K562 (cell line): ENCODE data around the gene DGLUCY. TPM values are rescaled to one million over a fixed set of nuclear protein-coding genes. Genes with fewer than 3 reads are reported as not detected.
A peak's percentile ranks its signal among the peaks of the same experiment; 100 is the strongest.

Source experiments
- ATF3 ChIP-seq, 2 experiments: fragments of 450-650 bp in 1 of 2; sonication (generic) in 1 of 2; formaldehyde crosslinking in 1 of 2; IDR thresholded peaks in 1 of 2; conservative IDR thresholded peaks in 1 of 2; 2 replicates each; pipeline versions ENCODE4 v1.6.1 to v1.8.1; 2016 to 2023; ENCODE audit warnings: mild to moderate bottlenecking in 2 of 2, moderate library complexity in 2 of 2, inconsistent platforms in 1 of 2, missing genetic modification reagents in 1 of 2
- ATF7 ChIP-seq: fragments of 450-650 bp; IDR thresholded peaks from 2 replicates; pipeline ENCODE4 v1.7.1; 2014; ENCODE audit warnings: mild to moderate bottlenecking, moderate library complexity
- CLOCK ChIP-seq: fragments of 250-450 bp; sonication (Bioruptor Pico); IDR thresholded peaks from 2 replicates; pipeline ENCODE4 v1.4.0; 2020; ENCODE audit warnings: mild to moderate bottlenecking, moderate library complexity, borderline replicate concordance
- CTBP1 ChIP-seq: fragments of 450-650 bp; IDR thresholded peaks from 2 replicates; pipeline ENCODE4 v1.6.1; 2016; ENCODE audit warnings: borderline replicate concordance
- FOXA1 ChIP-seq: fragments of 450-650 bp; IDR thresholded peaks from 2 replicates; pipeline ENCODE4 v1.6.1; 2016; ENCODE audit warnings: mild to moderate bottlenecking, borderline replicate concordance
- GTF2A2 ChIP-seq: IDR thresholded peaks from 2 replicates; pipeline ENCODE4 v1.6.1; 2016; ENCODE audit warnings: mild to moderate bottlenecking, missing genetic modification characterization, missing compliant biosample characterization
- HEY1 ChIP-seq: fragments of 250-450 bp; sonication (Bioruptor Pico); IDR thresholded peaks from 2 replicates; pipeline ENCODE4 v1.5.0; 2020; ENCODE audit warnings: mild to moderate bottlenecking, moderate library complexity, borderline replicate concordance
- ILK ChIP-seq: fragments of 450-650 bp; IDR thresholded peaks from 2 replicates; pipeline ENCODE4 v1.6.1; 2016; ENCODE audit warnings: missing genetic modification characterization, low read depth, mild to moderate bottlenecking, missing compliant biosample characterization, moderate library complexity, borderline replicate concordance
- JUN ChIP-seq, 2 experiments: sonication (generic) in 1 of 2; formaldehyde crosslinking in 1 of 2; IDR thresholded peaks; 2 replicates each; pipeline versions ENCODE4 v1.6.1 to v1.8.0; 2012 to 2022; ENCODE audit warnings: borderline replicate concordance in 2 of 2, mild to moderate bottlenecking in 2 of 2, improper control_type of control experiment in 1 of 2, low read depth in 1 of 2, low read length in 1 of 2, missing genetic modification reagents in 1 of 2
- KAT8 ChIP-seq: fragments of 450-650 bp; IDR thresholded peaks from 2 replicates; pipeline ENCODE4 v1.6.1; 2016; ENCODE audit warnings: low read depth, mild to moderate bottlenecking
- L3MBTL2 ChIP-seq: fragments of 450-650 bp; IDR thresholded peaks from 2 replicates; pipeline ENCODE4 v1.6.1; 2016; ENCODE audit warnings: mild to moderate bottlenecking, moderate library complexity
- NR2F6 ChIP-seq: fragments of 450-650 bp; formaldehyde crosslinking; IDR thresholded peaks from 2 replicates; pipeline ENCODE4 v1.4.0; 2020; ENCODE audit warnings: mild to moderate bottlenecking
- OTX1 ChIP-seq: fragments of 450-650 bp; formaldehyde crosslinking; IDR thresholded peaks from 2 replicates; pipeline ENCODE4 v1.4.0; 2022; ENCODE audit warnings: mild to moderate bottlenecking
- POLR2A ChIP-seq: fragments of 450-650 bp; conservative IDR thresholded peaks from 2 replicates; pipeline ENCODE4 v1.6.1; 2016
- POLR2AphosphoS5 ChIP-seq: IDR thresholded peaks from 2 replicates; pipeline ENCODE4 v1.6.1; 2011; ENCODE audit warnings: mild to moderate bottlenecking, low read depth, low read length, moderate library complexity; ENCODE audit not compliant: control insufficient read depth, insufficient read depth
- RCOR1 ChIP-seq, 2 experiments: IDR thresholded peaks; 2 replicates each; pipeline ENCODE4 v1.6.1; 2012; ENCODE audit warnings: low read depth in 2 of 2, low read length in 2 of 2, borderline replicate concordance in 1 of 2, improper control_type of control experiment in 1 of 2
- SMC3 ChIP-seq: conservative IDR thresholded peaks from 2 replicates; pipeline ENCODE4 v1.6.1; 2011; ENCODE audit warnings: low read depth, low read length, improper control_type of control experiment; ENCODE audit not compliant: insufficient read depth
- VEZF1 ChIP-seq: fragments of 200-800 bp; sonication (Bioruptor generic); IDR thresholded peaks from 2 replicates; pipeline ENCODE4 v1.6.1; 2017; ENCODE audit warnings: missing genetic modification characterization, missing compliant biosample characterization
- YY1 ChIP-seq, 3 experiments: IDR thresholded peaks; 2 replicates each; pipeline ENCODE4 v1.6.1; 2011; ENCODE audit warnings: low read length in 2 of 3, mild to moderate bottlenecking in 2 of 3, moderate library complexity in 2 of 3, borderline replicate concordance in 1 of 3, control low read depth in 1 of 3, low read depth in 1 of 3; ENCODE audit not compliant: insufficient read depth in 3 of 3, insufficient replicate concordance in 2 of 3, control insufficient read depth in 1 of 3, insufficient read length in 1 of 3; ENCODE audit errors: extremely low read depth in 1 of 3
- ZNF133 ChIP-seq: fragments of 250-450 bp; sonication (Bioruptor Pico); IDR thresholded peaks from 2 replicates; pipeline ENCODE4 v1.4.0; 2020; ENCODE audit warnings: mild to moderate bottlenecking
- ZNF695 ChIP-seq: fragments of 450-650 bp; formaldehyde crosslinking; IDR thresholded peaks from 2 replicates; pipeline ENCODE4 v1.4.0; 2020; ENCODE audit warnings: mild to moderate bottlenecking, moderate library complexity
- ZNF707 ChIP-seq: fragments of 250-450 bp; sonication (Bioruptor Pico); conservative IDR thresholded peaks from 2 replicates; pipeline ENCODE4 v1.8.0; 2022; ENCODE audit warnings: inconsistent platforms, mild to moderate bottlenecking, moderate library complexity
- polyA plus RNA-seq, 8 experiments: library from polyadenylated mRNA; depleted of rRNA in 4 of 8; stranded (reverse) in 5 of 8; unstranded in 3 of 8; fragments of >200 nt; fragmentation: Nextera tagmentation in 2 of 8; fragmentation: Illumina TruSeq in 1 of 8; extraction: Ambion mirVana in 2 of 8; extraction: Trizol in 1 of 8; gene quantifications; 2 replicates each; pipeline versions ENCODE4 v1.2.1 to v1.2.3, GENCODE V29; 2011 to 2014; ENCODE audit warnings: inconsistent platforms in 1 of 8, missing spikeins in 1 of 8
- total RNA-seq, 7 experiments: library from RNA; depleted of rRNA in 6 of 7; stranded (reverse); fragments of >200 nt in 6 of 7; fragmentation: Illumina TruSeq in 2 of 7; extraction: Trizol in 2 of 7; gene quantifications; 2 replicates each; pipeline versions ENCODE4 v1.2.1 to v1.2.3, GENCODE V29; 2011 to 2021; ENCODE audit warnings: low replicate concordance in 1 of 7

Gene DGLUCY
- total and polyA plus RNA-seq, 9 of the 15 experiments (the other 6 are each of a cell fraction or from before 2014, with no cell fraction given): 9.9 to 28.4 (median 21.0) TPM

DNA sequence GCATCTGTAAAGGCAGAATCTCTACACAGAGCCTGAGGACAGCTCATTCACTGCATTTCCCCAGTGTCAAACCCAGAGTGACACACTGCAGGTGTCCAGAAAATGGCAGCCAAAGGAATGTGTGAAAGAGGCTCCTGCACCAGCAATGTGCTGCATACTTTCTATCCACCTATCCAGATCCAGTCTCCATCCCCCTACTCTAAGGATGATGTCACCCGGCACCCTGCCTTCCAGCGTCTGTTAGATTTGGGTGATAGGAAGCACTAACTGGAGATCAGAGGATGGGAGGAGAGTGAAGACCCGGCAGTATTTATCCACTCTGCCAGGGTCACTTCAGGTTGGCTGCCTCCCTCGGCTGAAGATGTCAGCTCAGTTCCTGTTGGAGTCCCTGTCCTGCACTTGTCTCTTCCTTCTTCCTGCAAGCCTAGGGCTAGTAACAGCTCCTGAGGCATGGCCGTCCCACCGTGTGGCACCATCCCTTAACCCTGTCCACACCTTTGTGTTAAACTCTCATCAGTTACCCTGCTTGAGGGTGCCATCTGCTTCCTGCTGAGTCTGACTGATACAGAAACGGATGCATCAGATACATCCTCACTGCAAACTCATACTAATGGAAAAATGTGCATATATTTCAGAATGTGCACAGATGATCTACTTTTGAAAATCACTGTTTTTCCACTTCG is 143.6 kb downstream of the DGLUCY start (continued):
- no peak for TF ChIP-seq KAT8
- no peak for TF ChIP-seq VEZF1
- no peak for TF ChIP-seq NR2F6 (CRISPR knock-in tag)
- TF ChIP-seq YY1 (IDR thresholded peaks at IDR 0.05; ENCODE audit: borderline replicate concordance in 1 of 3, control insufficient read depth in 1 of 3, extremely low read depth in 1 of 3, insufficient read depth in 3 of 3, insufficient read length in 1 of 3, insufficient replicate concordance in 2 of 3, low read depth in 1 of 3, low read length in 2 of 3): peak in 1 of 3 experiments; percentile 48
- TF ChIP-seq ATF3 (IDR thresholded peaks at IDR 0.05): peak; percentile 82
- no peak for TF ChIP-seq ATF3 (CRISPR knock-in tag; conservative IDR thresholded peaks at IDR 0.05)
- TF ChIP-seq POLR2AphosphoS5: no peak
- no peak for TF ChIP-seq POLR2A
- no peak for TF ChIP-seq FOXA1
- TF ChIP-seq CLOCK (CRISPR knock-in tag): no peak
- no peak for TF ChIP-seq GTF2A2 (tag)
- no peak for TF ChIP-seq SMC3
- TF ChIP-seq JUN (IDR thresholded peaks at IDR 0.05; ENCODE audit: borderline replicate concordance, low read depth, low read length): peak; percentile 10; the same call in 1 of the 2 replicates
- TF ChIP-seq JUN (CRISPR knock-in tag; IDR thresholded peaks at IDR 0.05; ENCODE audit: borderline replicate concordance): no peak
- no peak for TF ChIP-seq OTX1 (CRISPR knock-in tag)
- peak; percentile 41; the same call in 1 of the 2 replicates for TF ChIP-seq CTBP1
- TF ChIP-seq ILK: no peak
- TF ChIP-seq ZNF695 (CRISPR knock-in tag): no peak
- TF ChIP-seq ZNF707 (CRISPR knock-in tag): no peak
- no peak for TF ChIP-seq HEY1 (CRISPR knock-in tag)
- TF ChIP-seq ZNF133 (CRISPR knock-in tag): no peak
- TF ChIP-seq ATF7: peak; percentile 86
- TF ChIP-seq L3MBTL2: no peak
- TF ChIP-seq RCOR1 (IDR thresholded peaks at IDR 0.05; ENCODE audit: borderline replicate concordance in 1 of 2, low read depth in 2 of 2, low read length in 2 of 2): no peak
